ENCODE data around the gene MUC6. TPM values are rescaled to one million over a fixed set of nuclear protein-coding genes. Genes with fewer than 3 reads are reported as not detected.

The MUC6 gene
- total and polyA plus RNA-seq, 2 of the 8 experiments (the other 6 are each of a cell fraction or from before 2014, with no cell fraction given), result not detected

DNA sequence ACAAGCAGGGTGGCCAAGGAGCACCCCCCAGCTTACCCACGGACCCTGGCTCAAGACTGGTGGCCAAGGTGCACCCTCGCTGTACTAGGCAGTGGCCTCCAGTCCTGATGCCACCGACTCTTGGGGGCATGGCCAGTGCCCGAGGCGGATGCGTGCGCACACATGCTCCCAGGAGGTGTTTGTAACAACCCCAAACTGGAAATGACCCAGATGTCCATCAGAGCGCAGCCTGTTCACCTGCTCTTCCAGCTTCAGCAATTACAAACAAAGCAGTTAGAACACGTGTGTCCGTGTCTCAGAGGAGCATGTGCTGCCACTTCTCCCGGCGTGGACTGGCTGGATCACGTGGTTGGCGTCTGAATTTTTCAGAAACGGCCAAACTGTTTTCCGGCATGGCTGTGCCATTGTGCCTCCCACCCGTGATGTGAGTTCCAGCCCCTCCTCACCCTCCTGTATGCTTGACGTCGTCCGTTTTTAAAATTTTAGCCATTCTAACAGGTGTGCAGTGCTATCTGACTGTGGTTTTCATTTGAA, 7.1 kb upstream of the MUC6 start:
- Histone ChIP-seq H3K14ac (ENCODE audit: insufficient read length) (no peak overlapping the region), H2AFZ (ENCODE audit: low read length) (no peak overlapping the region), H3K23me2 (ENCODE audit: low read depth, low read length) (no peaks in the 10 kb centered on the region; the same call in 1 of the 2 replicates), H2BK12ac (ENCODE audit: low read depth, low read length) (no peak overlapping the region), H3K4ac (replicated peaks; ENCODE audit: insufficient read length, low read depth, low read length) (no peak overlapping the region), H3K9me3 (ENCODE audit: insufficient read depth in 2 of 2, low read depth in 1 of 2, low read length in 1 of 2) (no peaks in the 10 kb centered on the region), H3K56ac (replicated peaks; ENCODE audit: insufficient read length, low read depth, low read length) (no peak overlapping the region), H3K27me3 (replicated peaks in 1 of 4; ENCODE audit: control insufficient read depth in 3 of 4, extremely low read depth in 1 of 4, insufficient read depth in 3 of 4, low read length in 3 of 4) (no peaks in the 10 kb centered on the region; a peak in 1 of 7 replicates), H2BK120ac (replicated peaks; ENCODE audit: low read depth, low read length) (no peak overlapping the region), H2BK20ac (ENCODE audit: low read length) (no peak overlapping the region), H3K4me1 (replicated peaks in 1 of 4; ENCODE audit: control insufficient read depth in 3 of 4, insufficient read depth in 4 of 4, low read length in 3 of 4) (no peaks in the 10 kb centered on the region), H3K4me3 (ENCODE audit: extremely low read depth in 1 of 4, insufficient read depth in 2 of 4, low read depth in 3 of 4, low read length in 4 of 4) (no peak overlapping the region), H3K27ac (ENCODE audit: low read depth, low read length) (no peak overlapping the region), H4K20me1 (replicated peaks in 1 of 2; ENCODE audit: control insufficient read depth in 1 of 2, insufficient read depth in 2 of 2, low read length in 2 of 2) (peaks cover 0 to 3% of the 10 kb centered on the region in 2 experiments), H3K79me1 (ENCODE audit: low read depth, low read length) (no peaks in the 10 kb centered on the region), H4K91ac (replicated peaks; ENCODE audit: insufficient read length, low read length) (no peak overlapping the region), H4K5ac (ENCODE audit: insufficient read length, low read depth, low read length) (no peak overlapping the region), H2BK15ac (ENCODE audit: low read length) (no peak overlapping the region), H3K18ac (ENCODE audit: extremely low read depth, low read length) (no peak overlapping the region), H4K8ac (ENCODE audit: extremely low read depth, insufficient read depth, low read length) (no peak overlapping the region), H3K4me2 (ENCODE audit: insufficient read depth in 1 of 2, low read depth in 2 of 2, low read length in 2 of 2) (no peak overlapping the region), H2BK5ac (ENCODE audit: low read depth, low read length) (no peak overlapping the region), H3K9ac (replicated peaks in 1 of 4; ENCODE audit: extremely low read depth in 1 of 4, low read depth in 3 of 4, low read length in 3 of 4) (no peak overlapping the region), H3K36me3 (ENCODE audit: control insufficient read depth in 2 of 4, insufficient read depth in 4 of 4, low read length in 3 of 4) (no peaks in the 10 kb centered on the region), H2AK5ac (ENCODE audit: low read depth, low read length) (no peak overlapping the region), H3K23ac (ENCODE audit: insufficient read length) (no peak overlapping the region), H3K79me2 (ENCODE audit: control insufficient read depth in 1 of 2, insufficient read depth in 2 of 2, low read length in 2 of 2) (no peaks in the 10 kb centered on the region)
- WGBS, 2 experiments (ENCODE audit: extremely low coverage in 1 of 2, insufficient coverage in 1 of 2, insufficient read length in 1 of 2, insufficient replicate concordance in 2 of 2, low coverage in 1 of 2, low lambda C conversion rate in 2 of 2, missing lambda C conversion rate in 1 of 2), result 90% methylated on average over 20 of the region's 20 CpGs; no CpG with 5 or more reads in 1 of the 2 experiments
- no peak for FAIRE-seq
- no peak for TF ChIP-seq KDM5A (IDR thresholded peaks at IDR 0.05; ENCODE audit: low read length)
- TF ChIP-seq TAF7 (optimal IDR thresholded peaks at IDR 0.05; ENCODE audit: borderline replicate concordance, low read depth, low read length), result no peak
- TF ChIP-seq, protein P1, sequence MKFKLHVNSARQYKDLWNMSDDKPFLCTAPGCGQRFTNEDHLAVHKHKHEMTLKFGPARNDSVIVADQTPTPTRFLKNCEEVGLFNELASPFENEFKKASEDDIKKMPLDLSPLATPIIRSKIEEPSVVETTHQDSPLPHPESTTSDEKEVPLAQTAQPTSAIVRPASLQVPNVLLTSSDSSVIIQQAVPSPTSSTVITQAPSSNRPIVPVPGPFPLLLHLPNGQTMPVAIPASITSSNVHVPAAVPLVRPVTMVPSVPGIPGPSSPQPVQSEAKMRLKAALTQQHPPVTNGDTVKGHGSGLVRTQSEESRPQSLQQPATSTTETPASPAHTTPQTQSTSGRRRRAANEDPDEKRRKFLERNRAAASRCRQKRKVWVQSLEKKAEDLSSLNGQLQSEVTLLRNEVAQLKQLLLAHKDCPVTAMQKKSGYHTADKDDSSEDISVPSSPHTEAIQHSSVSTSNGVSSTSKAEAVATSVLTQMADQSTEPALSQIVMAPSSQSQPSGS (IDR thresholded peaks at IDR 0.05; ENCODE audit: low read length), result no peak
- no peak for TF ChIP-seq MAFK (IDR thresholded peaks at IDR 0.05; ENCODE audit: low read depth, low read length)
- TF ChIP-seq POU5F1 (IDR thresholded peaks at IDR 0.05; ENCODE audit: low read depth, low read length), result no peak
- TF ChIP-seq RAD21 (IDR thresholded peaks at IDR 0.05 in 1 of 2, conservative IDR thresholded peaks at IDR 0.05 in 1 of 2; ENCODE audit: low read depth in 2 of 2, low read length in 2 of 2), result no peak
- no peak for TF ChIP-seq SP4 (IDR thresholded peaks at IDR 0.05; ENCODE audit: low read length)
- TF ChIP-seq GABPA (IDR thresholded peaks at IDR 0.05; ENCODE audit: borderline replicate concordance, insufficient read depth, low read length), result no peak
- TF ChIP-seq SIN3A (conservative IDR thresholded peaks at IDR 0.05 in 1 of 2, IDR thresholded peaks at IDR 0.05 in 1 of 2; ENCODE audit: low read depth in 1 of 2, low read length in 2 of 2), result no peak
- no peak for TF ChIP-seq SAP30 (IDR thresholded peaks at IDR 0.05; ENCODE audit: insufficient read depth, insufficient replicate concordance, low read length)
- no peak for TF ChIP-seq TEAD4 (IDR thresholded peaks at IDR 0.05; ENCODE audit: low read depth, low read length)
- CTCF ChIA-PET (ENCODE audit: partially characterized antibody), result interaction anchor here (5.0 kb wide), 1 partner anchor 7 kb away, joined by 22 read pairs; no protein-coding TSS in a partner anchor
- DNase-seq (ENCODE audit: low read depth in 1 of 2, low spot score in 2 of 2), result no peak
- POLR2A ChIA-PET (ENCODE audit: partially characterized antibody), result interaction anchor here (1.5 kb wide), 1 partner anchor 15 kb away, joined by 3 read pairs; no protein-coding TSS in a partner anchor

Measured in H1 (cell line).